Muscle of back (tissue), 11 donors: Measurements from ENCODE around the gene RBMS1. TPM values are rescaled to one million over a fixed set of nuclear protein-coding genes. Genes with fewer than 3 reads are reported as not detected.
A peak's percentile ranks its signal among the peaks of the same experiment; 100 is the strongest.

Experiments
- DNase-seq, 3 donors: peaks; one replicate each; pipeline versions ENCODE4 v3.0.0 to v3.0.0-alpha.2; 2013
- polyA plus RNA-seq, 10 donors: library from polyadenylated mRNA; unstranded; fragments of 120-200 nt; gene quantifications; one replicate each; pipeline ENCODE4 v1.2.1, GENCODE V29; 2013; ENCODE audit not compliant: insufficient read length in 10 of 10

Gene RBMS1
- polyA plus RNA-seq, 10 donors = 51.2 to 87.9 (median 69.7) TPM

GRCh38 chr2:160308476-160308875 lies 185.1 kb downstream of the RBMS1 start:
- no peak for DNase-seq

DNA sequence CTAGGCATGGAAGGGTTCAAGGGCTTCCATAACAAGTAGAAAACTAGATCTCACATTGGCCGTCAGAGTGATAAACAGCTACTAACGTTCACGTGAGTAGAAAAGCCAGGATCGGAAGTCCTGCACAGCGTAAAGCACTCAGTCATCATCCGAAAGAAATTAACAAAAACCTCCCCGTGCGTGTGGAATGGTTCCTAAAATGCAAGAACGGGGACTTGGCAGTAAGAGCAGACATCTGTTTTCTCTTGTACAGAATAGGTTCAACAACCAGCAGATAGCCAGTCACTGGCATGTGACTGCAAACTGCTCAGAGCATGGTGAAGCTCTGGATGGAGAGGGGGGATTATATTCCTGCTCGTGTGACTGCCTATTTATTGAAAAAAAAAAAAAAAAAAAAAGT lies 186.6 kb downstream of the RBMS1 start:
- peak; percentile 77 to 90 (median 89) for DNase-seq

DNA sequence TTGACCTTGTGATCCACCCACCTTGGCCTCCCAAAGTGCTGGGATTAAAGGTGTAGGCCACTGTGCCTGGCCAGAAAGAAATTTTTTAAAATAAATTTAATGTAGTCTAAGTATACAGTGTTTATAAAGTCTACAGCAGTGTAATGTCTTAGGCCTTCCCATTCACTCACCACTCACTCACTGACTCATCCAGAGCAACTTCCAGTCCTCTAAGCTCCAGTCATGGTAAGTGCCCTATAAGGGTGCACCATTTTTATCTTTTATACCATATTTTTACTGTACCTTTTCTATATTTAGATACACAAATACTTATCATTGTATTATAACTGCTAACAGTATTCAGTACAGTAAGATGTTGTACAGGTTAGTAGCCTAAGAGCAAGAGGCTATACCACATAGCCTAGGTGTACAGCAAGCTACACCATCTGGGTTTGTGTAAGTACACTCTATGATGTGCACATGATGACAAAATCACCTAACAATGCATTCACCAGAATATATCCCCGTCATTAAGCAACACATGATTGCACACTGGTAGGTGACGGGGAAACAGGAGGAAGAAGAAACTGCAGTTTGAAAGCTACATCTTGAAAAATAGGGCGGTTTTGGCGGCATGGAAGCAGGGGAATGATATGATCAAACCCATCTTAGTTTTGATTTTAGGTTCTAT lies 188.4 kb downstream of the RBMS1 start:
- DNase-seq = peak in 1 of 3 donors; percentile 50

GRCh38 chr2:160303527-160303926 lies 190.1 kb downstream of the RBMS1 start:
- DNase-seq = no peak

- no peak for DNase-seq
Measured at GRCh38 chr2:160303076-160303475, 190.5 kb downstream of the RBMS1 start.

DNA sequence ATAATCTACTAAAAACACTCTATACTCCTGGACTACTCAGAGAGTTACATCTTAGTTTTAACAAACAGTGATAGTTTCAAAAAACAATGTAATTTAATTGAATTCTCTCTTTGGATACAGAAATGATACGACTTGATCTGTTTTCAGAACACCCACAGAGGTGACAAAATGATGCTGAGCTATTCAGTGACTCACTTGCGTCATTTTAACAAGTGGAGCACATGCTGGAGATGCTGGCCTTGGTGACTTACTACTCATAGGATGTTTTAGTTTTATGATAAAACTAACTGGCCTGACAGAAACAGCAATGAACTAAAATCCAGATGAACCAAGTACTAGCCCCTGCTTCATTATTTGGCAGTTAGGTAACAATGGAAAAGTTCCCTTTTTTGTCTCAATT lies 192.2 kb downstream of the RBMS1 start:
- no peak for DNase-seq

DNA sequence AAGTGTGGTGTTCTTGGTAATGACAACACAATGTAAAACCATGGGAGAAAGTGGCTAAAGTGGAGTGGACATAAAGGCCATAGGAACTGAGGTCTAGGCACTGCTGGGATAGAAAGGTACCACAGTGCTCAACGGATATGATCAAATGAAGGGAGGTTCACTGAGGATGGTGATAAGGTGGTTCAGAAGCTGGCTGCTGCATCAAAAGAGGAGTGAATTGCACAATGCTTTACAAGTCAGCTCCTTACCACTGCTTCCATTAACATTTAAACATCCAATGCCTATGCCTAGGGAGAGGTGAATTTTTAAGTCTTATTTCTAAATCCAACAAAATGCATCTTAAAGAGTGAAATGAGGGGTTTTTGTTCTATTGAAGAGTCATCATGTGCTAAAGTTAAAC lies 193.4 kb downstream of the RBMS1 start:
- no peak for DNase-seq

GRCh38 chr2:160299540-160299939 lies 194.1 kb downstream of the RBMS1 start:
- no peak for DNase-seq

GRCh38 chr2:160298960-160299359 lies 194.6 kb downstream of the RBMS1 start:
- no peak for DNase-seq

- DNase-seq = no peak
Measured at GRCh38 chr2:160295519-160296207, 197.9 kb downstream of the RBMS1 start.

DNA sequence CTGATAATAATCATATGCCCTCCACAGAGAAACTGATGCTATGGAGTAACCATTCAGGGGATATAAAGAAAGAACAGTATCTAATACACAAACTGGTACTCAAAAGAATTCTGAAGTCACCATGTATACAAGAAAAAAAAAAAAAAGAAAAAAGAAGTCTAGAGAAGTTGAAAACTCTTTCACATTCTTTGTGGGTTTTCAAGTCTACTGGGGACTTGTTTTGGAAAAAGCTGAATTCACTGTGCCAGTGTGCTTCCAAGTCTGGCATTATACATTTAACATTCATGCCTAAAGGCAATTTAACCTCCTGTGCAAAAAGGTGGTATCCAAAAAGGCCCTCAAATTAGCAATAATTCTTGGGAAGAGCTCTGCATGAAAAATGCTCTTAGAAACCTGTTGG lies 198.7 kb downstream of the RBMS1 start:
- DNase-seq = no peak

GRCh38 chr2:160294339-160294803 lies 199.2 kb downstream of the RBMS1 start:
- DNase-seq = peak; percentile 67 to 85 (median 81)

GRCh38 chr2:160293391-160294091 lies 200.1 kb downstream of the RBMS1 start:
- DNase-seq = peak; percentile 32 to 86 (median 66)

- DNase-seq = no peak
Measured at GRCh38 chr2:160292225-160292624, 201.4 kb downstream of the RBMS1 start.

- no peak for DNase-seq
Measured at GRCh38 chr2:160291382-160291781, 202.2 kb downstream of the RBMS1 start.

GRCh38 chr2:160290598-160290997 lies 203.0 kb downstream of the RBMS1 start:
- DNase-seq = no peak

- DNase-seq = no peak
Measured at GRCh38 chr2:160289831-160290230, 203.8 kb downstream of the RBMS1 start.

DNA sequence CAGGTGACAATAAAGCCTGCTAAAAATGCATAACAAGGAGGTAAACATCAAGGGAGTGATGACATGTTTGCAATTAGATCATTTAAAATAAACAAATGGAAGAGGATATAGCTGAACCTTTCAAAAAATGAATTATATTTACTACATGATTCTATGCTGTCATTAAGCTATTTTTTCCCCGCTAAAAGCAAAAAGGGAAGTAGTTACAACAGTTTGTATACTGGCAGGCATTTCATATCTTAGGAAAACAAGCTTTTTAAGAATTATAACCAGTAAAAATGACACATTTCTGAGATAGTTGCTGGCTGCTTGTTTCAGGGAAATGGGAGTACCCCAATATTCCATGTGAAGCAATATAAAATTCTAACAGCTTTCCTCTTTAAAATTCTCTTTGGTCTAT lies 204.5 kb downstream of the RBMS1 start:
- DNase-seq = no peak

GRCh38 chr2:160288324-160288723 lies 205.3 kb downstream of the RBMS1 start:
- DNase-seq = no peak

DNA sequence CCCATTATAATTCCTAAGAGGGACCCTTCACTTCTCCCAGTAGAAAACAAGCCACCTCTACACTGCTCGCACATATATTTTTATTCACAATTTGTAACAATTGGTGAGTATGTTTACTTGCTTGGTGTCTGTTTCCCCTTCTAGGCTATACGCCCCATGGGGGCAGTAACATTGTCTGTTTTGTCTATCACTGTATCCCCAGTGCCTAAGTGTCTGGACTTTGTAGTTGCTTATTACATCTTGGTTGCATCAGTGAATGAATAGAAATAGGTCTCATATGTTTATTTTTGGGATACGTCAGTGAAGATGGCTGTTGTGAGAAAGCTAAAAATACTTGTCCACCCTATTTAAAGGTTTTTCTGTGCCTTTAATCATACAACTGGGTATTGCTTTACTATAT lies 206.1 kb downstream of the RBMS1 start:
- DNase-seq = no peak

DNA sequence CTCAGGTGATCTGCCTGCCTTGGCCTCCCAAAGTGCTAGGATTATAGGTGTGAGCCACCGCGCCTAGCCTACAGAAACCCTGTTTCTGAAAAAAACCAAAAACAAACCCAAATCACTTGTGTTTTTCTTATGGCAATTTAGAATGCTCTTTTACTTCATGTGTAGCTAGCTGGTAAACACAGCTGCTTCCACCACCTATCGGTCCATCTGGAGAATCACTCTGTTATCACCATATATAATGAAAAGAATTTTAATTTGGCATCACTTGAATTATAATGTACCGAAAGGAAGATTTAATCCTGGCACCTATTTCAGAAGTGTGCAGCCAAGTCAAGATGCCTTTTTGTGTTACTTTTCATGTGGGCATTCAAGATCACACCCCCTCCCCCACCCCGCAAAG lies 207.1 kb downstream of the RBMS1 start:
- no peak for DNase-seq

GRCh38 chr2:160283675-160284074 lies 209.9 kb downstream of the RBMS1 start:
- DNase-seq = no peak

GRCh38 chr2:160282063-160282580 lies 211.5 kb downstream of the RBMS1 start:
- DNase-seq = no peak
